SU-DHL-6 (cell line): ENCODE data around the gene ROBO2.

Source experiments
- EZH2phosphoT487 ChIP-seq: fragments of 200-600 bp; sonication (generic), shearing (Covaris generic); conservative IDR thresholded peaks from 2 replicates; pipeline ENCODE4 v1.6.1; 2018; ENCODE audit warnings: mild to moderate bottlenecking, antibody characterized with exemption, low read length, moderate library complexity, mixed read lengths
- TF ChIP-seq, protein P1 (sequence below): fragments of 200-600 bp; sonication (generic); IDR thresholded peaks from one replicate; pipeline ENCODE4 v1.5.1; 2017; ENCODE audit warnings: antibody characterized with exemption, mild to moderate bottlenecking, low read length, moderate library complexity; ENCODE audit not compliant: insufficient read depth, poor library complexity, severe bottlenecking

GRCh38 chr3:77323626-77324025 is 283.7 kb downstream of the ROBO2 start:
- TF ChIP-seq, protein P1, sequence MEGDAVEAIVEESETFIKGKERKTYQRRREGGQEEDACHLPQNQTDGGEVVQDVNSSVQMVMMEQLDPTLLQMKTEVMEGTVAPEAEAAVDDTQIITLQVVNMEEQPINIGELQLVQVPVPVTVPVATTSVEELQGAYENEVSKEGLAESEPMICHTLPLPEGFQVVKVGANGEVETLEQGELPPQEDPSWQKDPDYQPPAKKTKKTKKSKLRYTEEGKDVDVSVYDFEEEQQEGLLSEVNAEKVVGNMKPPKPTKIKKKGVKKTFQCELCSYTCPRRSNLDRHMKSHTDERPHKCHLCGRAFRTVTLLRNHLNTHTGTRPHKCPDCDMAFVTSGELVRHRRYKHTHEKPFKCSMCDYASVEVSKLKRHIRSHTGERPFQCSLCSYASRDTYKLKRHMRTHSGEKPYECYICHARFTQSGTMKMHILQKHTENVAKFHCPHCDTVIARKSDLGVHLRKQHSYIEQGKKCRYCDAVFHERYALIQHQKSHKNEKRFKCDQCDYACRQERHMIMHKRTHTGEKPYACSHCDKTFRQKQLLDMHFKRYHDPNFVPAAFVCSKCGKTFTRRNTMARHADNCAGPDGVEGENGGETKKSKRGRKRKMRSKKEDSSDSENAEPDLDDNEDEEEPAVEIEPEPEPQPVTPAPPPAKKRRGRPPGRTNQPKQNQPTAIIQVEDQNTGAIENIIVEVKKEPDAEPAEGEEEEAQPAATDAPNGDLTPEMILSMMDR, result no peak
- TF ChIP-seq EZH2phosphoT487, result no peak
